ENCODE data around the gene KCNQ1. TPM values are rescaled to one million over a fixed set of nuclear protein-coding genes. Genes with fewer than 3 reads are reported as not detected.

Gene KCNQ1
- total and polyA plus RNA-seq, 2 donors (not counting 3 experiments of a cell fraction or from before 2014, with no cell fraction given) = 0.07 to 0.09 TPM

GRCh38 chr11:2816523-2816922 is 371.7 kb downstream of the KCNQ1 start:
- intact Hi-C loops (cut with micrococcal nuclease) (no loop called here), dilution Hi-C loops (cut with MboI; ENCODE audit: extremely low pct_ligation_motif_present, low sequenced_read_pairs) (no loop called here)
- H3K4me1 ChIP-seq (ENCODE audit: control insufficient read depth, extremely low read depth, insufficient read depth, low read length) = peaks cover 3% of the 10 kb centered on the region
- no peaks in the 10 kb centered on the region for H3K27me3 ChIP-seq (ENCODE audit: control insufficient read depth in 2 of 2, insufficient read depth in 2 of 2, low read length in 2 of 2)
- DNase-seq (ENCODE audit: low read depth, low spot score) = no peak
- no peak overlapping the region for H3K27ac ChIP-seq (ENCODE audit: insufficient read depth, low read depth, low read length)
- no peaks in the 10 kb centered on the region for H3K9me3 ChIP-seq (replicated peaks; ENCODE audit: control insufficient read depth, insufficient read depth, low read length)
- no peak overlapping the region for H3K4me2 ChIP-seq (ENCODE audit: insufficient read depth, low read length)
- no peaks in the 10 kb centered on the region for H3K36me3 ChIP-seq (ENCODE audit: control insufficient read depth in 2 of 2, extremely low read depth in 1 of 2, insufficient read depth in 2 of 2, low read length in 2 of 2)
- no peak overlapping the region for H3K9ac ChIP-seq (replicated peaks; ENCODE audit: extremely low read depth, insufficient read depth, low read length)
- H4K20me1 ChIP-seq (replicated peaks; ENCODE audit: control insufficient read depth, extremely low read depth, insufficient read depth, low read length) = no peaks in the 10 kb centered on the region
- no peak overlapping the region for H2AFZ ChIP-seq (ENCODE audit: low read depth, low read length)
- no TSS peak for BruUV-seq (replicated peaks)
- ChIA-PET CTCF (no interaction called here), POLR2A (no interaction called here)
- no peaks in the 10 kb centered on the region for H3K79me2 ChIP-seq (ENCODE audit: control insufficient read depth, insufficient read depth, low read length)
- FAIRE-seq = no peak
- H3K4me3 ChIP-seq (replicated peaks in 1 of 3; ENCODE audit: insufficient read depth in 1 of 3, low read depth in 1 of 3, low read length in 3 of 3) = no peak overlapping the region
- TF ChIP-seq FOS (IDR thresholded peaks at IDR 0.05; ENCODE audit: borderline replicate concordance, insufficient read depth, low read length) (no peak), GATA2 (IDR thresholded peaks at IDR 0.05; ENCODE audit: insufficient read depth, insufficient read length, low read depth, low read length) (no peak), MAX (IDR thresholded peaks at IDR 0.05; ENCODE audit: insufficient read depth, insufficient read length) (no peak), POLR2A (IDR thresholded peaks at IDR 0.05; ENCODE audit: low read depth, low read length) (no peak), POLR2AphosphoS5 (IDR thresholded peaks at IDR 0.05; ENCODE audit: insufficient read depth, low read depth, low read length) (no peak), CTCF (IDR thresholded peaks at IDR 0.05; ENCODE audit: extremely low read depth in 1 of 2, insufficient read depth in 1 of 2, low read depth in 1 of 2, low read length in 2 of 2) (no peak), EZH2 (IDR thresholded peaks at IDR 0.05; ENCODE audit: borderline replicate concordance, low read depth, low read length, severe bottlenecking) (no peak), JUN (IDR thresholded peaks at IDR 0.05; ENCODE audit: borderline replicate concordance, insufficient read depth, insufficient read length, low read depth) (no peak), MYC (IDR thresholded peaks at IDR 0.05; ENCODE audit: low read depth, low read length) (no peak)
- no peaks in the 10 kb centered on the region for H3K9me1 ChIP-seq (replicated peaks; ENCODE audit: control insufficient read depth, extremely low read depth, insufficient read depth, low read length)
